NB4 (cell line): Measurements from ENCODE around the gene SNX18.

Experiments used
- DNase-seq: peaks from one replicate; pipeline ENCODE4 v3.0.0; 2010; ENCODE audit warnings: low read depth
- H3K4me3 ChIP-seq: one replicate; pipeline ENCODE4 v1.5.1; 2011; ENCODE audit warnings: mild to moderate bottlenecking, low read depth, low read length, moderate library complexity
- MYC ChIP-seq: IDR thresholded peaks from 2 replicates; pipeline ENCODE4 v1.6.1; 2011; ENCODE audit warnings: low read depth, low read length
- POLR2A ChIP-seq: IDR thresholded peaks from 2 replicates; pipeline ENCODE4 v1.6.1; 2011; ENCODE audit warnings: mild to moderate bottlenecking; ENCODE audit not compliant: insufficient read length; ENCODE audit errors: extremely low read depth
- TF ChIP-seq, protein P1 (sequence below): IDR thresholded peaks from 2 replicates; pipeline ENCODE4 v1.6.1; 2011; ENCODE audit warnings: low read depth, low read length
- TF ChIP-seq, protein P2 (sequence below): IDR thresholded peaks from one replicate; pipeline ENCODE4 v1.5.1; 2012; ENCODE audit warnings: low read depth, low read length

SNX18 gene

DNA sequence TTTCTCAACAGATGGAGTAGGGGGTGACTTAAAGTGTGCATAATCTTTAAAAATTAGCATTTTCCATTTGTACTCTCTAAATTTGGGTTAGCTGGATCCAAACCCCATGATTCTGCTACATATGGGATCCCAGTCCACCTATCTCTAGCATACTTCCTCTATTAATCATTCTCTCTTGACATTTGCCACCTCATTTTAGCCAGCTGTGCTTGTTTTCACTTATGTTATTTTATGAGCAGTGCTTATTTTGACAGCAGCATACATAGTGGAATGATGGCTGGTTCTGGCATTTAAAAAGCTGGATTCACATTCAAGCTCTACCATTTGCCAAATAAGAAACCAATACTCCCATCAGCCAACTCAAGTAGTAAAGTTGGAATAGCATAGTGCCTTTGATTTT, 22.5 kb upstream of the SNX18 start:
- no peak overlapping the region for H3K4me3 ChIP-seq
- no peak for DNase-seq
- TF ChIP-seq MYC, result no peak
- no peak for TF ChIP-seq POLR2A
- TF ChIP-seq, protein P1, sequence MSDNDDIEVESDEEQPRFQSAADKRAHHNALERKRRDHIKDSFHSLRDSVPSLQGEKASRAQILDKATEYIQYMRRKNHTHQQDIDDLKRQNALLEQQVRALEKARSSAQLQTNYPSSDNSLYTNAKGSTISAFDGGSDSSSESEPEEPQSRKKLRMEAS, result no peak
- TF ChIP-seq, protein P2, sequence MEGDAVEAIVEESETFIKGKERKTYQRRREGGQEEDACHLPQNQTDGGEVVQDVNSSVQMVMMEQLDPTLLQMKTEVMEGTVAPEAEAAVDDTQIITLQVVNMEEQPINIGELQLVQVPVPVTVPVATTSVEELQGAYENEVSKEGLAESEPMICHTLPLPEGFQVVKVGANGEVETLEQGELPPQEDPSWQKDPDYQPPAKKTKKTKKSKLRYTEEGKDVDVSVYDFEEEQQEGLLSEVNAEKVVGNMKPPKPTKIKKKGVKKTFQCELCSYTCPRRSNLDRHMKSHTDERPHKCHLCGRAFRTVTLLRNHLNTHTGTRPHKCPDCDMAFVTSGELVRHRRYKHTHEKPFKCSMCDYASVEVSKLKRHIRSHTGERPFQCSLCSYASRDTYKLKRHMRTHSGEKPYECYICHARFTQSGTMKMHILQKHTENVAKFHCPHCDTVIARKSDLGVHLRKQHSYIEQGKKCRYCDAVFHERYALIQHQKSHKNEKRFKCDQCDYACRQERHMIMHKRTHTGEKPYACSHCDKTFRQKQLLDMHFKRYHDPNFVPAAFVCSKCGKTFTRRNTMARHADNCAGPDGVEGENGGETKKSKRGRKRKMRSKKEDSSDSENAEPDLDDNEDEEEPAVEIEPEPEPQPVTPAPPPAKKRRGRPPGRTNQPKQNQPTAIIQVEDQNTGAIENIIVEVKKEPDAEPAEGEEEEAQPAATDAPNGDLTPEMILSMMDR, result no peak

GRCh38 chr5:54514291-54514690, 3.3 kb upstream of the SNX18 start:
- TF ChIP-seq POLR2A, result no peak
- TF ChIP-seq, protein P1, result no peak
- TF ChIP-seq, protein P2, result no peak
- no peak for TF ChIP-seq MYC
- DNase-seq, result peak; percentile 30
- no peak overlapping the region for H3K4me3 ChIP-seq

GRCh38 chr5:54514841-54515432, 2.6 kb upstream of the SNX18 start:
- H3K4me3 ChIP-seq, result no peak overlapping the region
- DNase-seq, result no peak
- no peak for TF ChIP-seq MYC
- TF ChIP-seq POLR2A, result no peak
- TF ChIP-seq, protein P1, result no peak
- TF ChIP-seq, protein P2, result no peak

DNA sequence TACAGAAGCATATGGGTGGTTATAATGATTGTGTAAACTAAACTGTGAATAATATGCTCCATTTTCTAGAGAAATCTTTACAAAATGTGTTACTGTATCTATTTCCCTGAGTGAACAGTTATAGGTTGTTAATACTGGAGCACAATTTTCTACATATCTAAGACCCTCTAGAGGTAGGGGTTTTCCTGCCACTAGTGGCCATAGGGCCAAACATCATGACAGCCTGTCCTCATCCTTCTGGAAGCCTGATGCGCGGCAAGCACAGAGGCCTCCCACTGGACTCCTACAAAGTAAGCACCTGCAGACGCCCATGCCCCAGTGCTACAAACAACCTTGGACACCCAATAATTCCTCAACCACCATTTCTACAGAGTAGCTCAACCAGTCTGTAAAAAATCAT, 1.9 kb upstream of the SNX18 start:
- no peak for TF ChIP-seq MYC
- DNase-seq, result no peak

DNA sequence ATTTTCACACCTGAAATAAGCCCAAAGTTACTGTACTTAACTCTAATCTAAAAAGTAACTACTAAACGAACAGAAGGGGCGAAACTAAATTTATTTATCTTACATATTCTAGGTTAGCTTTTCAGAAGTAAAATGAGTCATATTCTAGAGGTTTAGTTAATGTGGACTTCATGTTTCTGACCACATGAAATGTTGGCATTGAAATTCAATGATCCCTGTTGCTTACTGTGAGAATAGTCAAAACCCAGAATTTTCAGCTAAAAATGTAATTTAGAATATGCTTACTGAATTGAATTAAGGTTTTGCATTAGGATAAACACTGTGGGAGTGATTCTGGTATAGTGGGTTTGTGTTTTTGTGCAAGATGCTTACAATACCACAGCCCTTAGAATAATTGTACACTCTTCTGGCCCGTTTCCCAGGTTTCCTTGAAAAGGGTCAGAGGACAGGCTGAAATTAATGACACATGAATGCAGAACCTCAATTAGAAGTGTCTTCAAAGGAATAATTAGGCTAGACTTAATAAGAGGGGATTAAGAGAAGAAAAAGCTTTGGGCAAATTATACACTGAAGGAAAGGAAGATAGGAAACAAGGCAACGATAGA, 1.4 kb upstream of the SNX18 start:
- TF ChIP-seq, protein P1, result no peak
- TF ChIP-seq MYC, result no peak
- TF ChIP-seq POLR2A, result no peak
- TF ChIP-seq, protein P2, result no peak
- DNase-seq, result no peak
- H3K4me3 ChIP-seq, result no peak overlapping the region

More for the DNA sequence above, 1.9 kb upstream of the SNX18 start:
- no peak overlapping the region for H3K4me3 ChIP-seq

- no peak for DNase-seq
- peak overlapping the region; percentile 40 for H3K4me3 ChIP-seq
- TF ChIP-seq, protein P2, result no peak
- no peak for TF ChIP-seq POLR2A
- no peak for TF ChIP-seq MYC
- TF ChIP-seq, protein P1, result no peak
Measured at GRCh38 chr5:54517174-54517511, 416 bp upstream of the SNX18 start.
